ENCODE data around the gene CKLF.
"Not testable (repeated sequence)": the region's sequence is repeated elsewhere in the genome, so short reads cannot be mapped to it uniquely, and the experiment has no call there.

The CKLF gene

GRCh38 chr16:66544016-66544757 lies 8.2 kb upstream of the CKLF start:
- no peak for DNase-seq

GRCh38 chr16:66547101-66547989 lies 5.0 kb upstream of the CKLF start:
- no peak for DNase-seq

GRCh38 chr16:66548068-66548467 lies 4.3 kb upstream of the CKLF start:
- no peak for DNase-seq

- DNase-seq, result no peak
Measured at GRCh38 chr16:66548868-66549267, 3.5 kb upstream of the CKLF start.

GRCh38 chr16:66549284-66550131 lies 2.9 kb upstream of the CKLF start, which contains the start of gene TK2:
Gene TK2, minus strand, starts transcription at chr16:66550122. Its CDS starts 61 bp downstream, at chr16:66550061.
- DNase-seq, result no peak

GRCh38 chr16:66551348-66551759 lies 1.0 kb upstream of the CKLF start:
- no peak for DNase-seq

GRCh38 chr16:66551788-66552285 lies 539 bp upstream of the CKLF start:
- DNase-seq, result no peak

GRCh38 chr16:66553223-66553622 lies 847 bp downstream of the CKLF start:
- DNase-seq, result no peak

- DNase-seq, result no peak
Measured at GRCh38 chr16:66554021-66554420, 1.6 kb downstream of the CKLF start.

GRCh38 chr16:66554495-66554894 lies 2.1 kb downstream of the CKLF start:
- no peak for DNase-seq

GRCh38 chr16:66560107-66560506 lies 7.7 kb downstream of the CKLF start:
- no peak for DNase-seq

- DNase-seq, result no peak
Measured at GRCh38 chr16:66561381-66562080, 9.2 kb downstream of the CKLF start.

- no peak for DNase-seq
Measured at GRCh38 chr16:66562409-66562808, 10.0 kb downstream of the CKLF start.

- DNase-seq, result no peak
Measured at GRCh38 chr16:66562986-66563385, 10.6 kb downstream of the CKLF start.

- no peak for DNase-seq
Measured at GRCh38 chr16:66563574-66564334, 11.4 kb downstream of the CKLF start.

- no peak for DNase-seq
Measured at GRCh38 chr16:66566051-66566901, 13.9 kb downstream of the CKLF start, which contains the start of gene CMTM1. Gene CMTM1, plus strand, starts transcription at chr16:66566439. Its CDS starts 75 bp downstream, at chr16:66566514.

- DNase-seq, result not testable (repeated sequence)
Measured at GRCh38 chr16:66567270-66567669, 14.9 kb downstream of the CKLF start.

- DNase-seq, result no peak
Measured at GRCh38 chr16:66568355-66568754, 16.0 kb downstream of the CKLF start.

GRCh38 chr16:66569131-66569530 lies 16.8 kb downstream of the CKLF start:
- DNase-seq, result no peak

GRCh38 chr16:66569827-66570405 lies 17.5 kb downstream of the CKLF start:
- DNase-seq, result no peak

Data from cortex of kidney (tissue), 1 donor.